ENCODE results near the gene BTBD6.

DNA sequence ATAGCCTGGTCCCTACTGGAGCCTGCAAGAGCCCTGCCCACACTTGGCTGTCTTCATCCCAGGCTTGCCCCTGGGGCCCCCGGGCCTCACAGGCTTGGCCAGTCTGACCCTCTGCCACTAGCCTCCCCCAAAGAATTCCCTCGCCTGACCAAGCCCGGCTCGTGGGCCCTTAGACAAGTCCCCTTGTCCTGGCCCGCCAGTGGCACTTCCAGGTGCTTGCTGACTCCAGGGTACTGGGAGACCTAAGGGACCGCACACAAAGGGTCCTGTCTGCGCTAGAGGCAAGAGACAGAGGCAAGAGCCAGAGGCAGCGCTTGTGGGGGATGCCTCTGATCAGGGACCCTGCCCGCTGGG, 5.0 kb downstream of the BTBD6 start:
- no peak for TF ChIP-seq POLR2A (IDR thresholded peaks at IDR 0.05)
- TF ChIP-seq, protein P1, sequence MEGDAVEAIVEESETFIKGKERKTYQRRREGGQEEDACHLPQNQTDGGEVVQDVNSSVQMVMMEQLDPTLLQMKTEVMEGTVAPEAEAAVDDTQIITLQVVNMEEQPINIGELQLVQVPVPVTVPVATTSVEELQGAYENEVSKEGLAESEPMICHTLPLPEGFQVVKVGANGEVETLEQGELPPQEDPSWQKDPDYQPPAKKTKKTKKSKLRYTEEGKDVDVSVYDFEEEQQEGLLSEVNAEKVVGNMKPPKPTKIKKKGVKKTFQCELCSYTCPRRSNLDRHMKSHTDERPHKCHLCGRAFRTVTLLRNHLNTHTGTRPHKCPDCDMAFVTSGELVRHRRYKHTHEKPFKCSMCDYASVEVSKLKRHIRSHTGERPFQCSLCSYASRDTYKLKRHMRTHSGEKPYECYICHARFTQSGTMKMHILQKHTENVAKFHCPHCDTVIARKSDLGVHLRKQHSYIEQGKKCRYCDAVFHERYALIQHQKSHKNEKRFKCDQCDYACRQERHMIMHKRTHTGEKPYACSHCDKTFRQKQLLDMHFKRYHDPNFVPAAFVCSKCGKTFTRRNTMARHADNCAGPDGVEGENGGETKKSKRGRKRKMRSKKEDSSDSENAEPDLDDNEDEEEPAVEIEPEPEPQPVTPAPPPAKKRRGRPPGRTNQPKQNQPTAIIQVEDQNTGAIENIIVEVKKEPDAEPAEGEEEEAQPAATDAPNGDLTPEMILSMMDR (IDR thresholded peaks at IDR 0.05), result no peak
